Liver (tissue), 3 donors: Measurements from ENCODE around the gene BMAL1.

Experiments used
- CTCF ChIP-seq: fragments of 150-350 bp; IDR thresholded peaks from 2 replicates; pipeline ENCODE4 v1.5.1; 2017; ENCODE audit warnings: improper control_type of control experiment, low read depth, low read length; ENCODE audit not compliant: missing input control
- HNF4G ChIP-seq: IDR thresholded peaks from 2 replicates; pipeline ENCODE4 v1.6.1; 2016; ENCODE audit warnings: antibody characterized with exemption
- MAX ChIP-seq: IDR thresholded peaks from 2 replicates; pipeline ENCODE4 v1.6.1; 2016; ENCODE audit warnings: antibody characterized with exemption
- REST ChIP-seq: IDR thresholded peaks from 2 replicates; pipeline ENCODE4 v1.6.1; 2016; ENCODE audit warnings: antibody characterized with exemption, mild to moderate bottlenecking
- SP1 ChIP-seq: IDR thresholded peaks from 2 replicates; pipeline ENCODE4 v1.6.1; 2018; ENCODE audit warnings: antibody characterized with exemption, mild to moderate bottlenecking
- YY1 ChIP-seq: IDR thresholded peaks from 2 replicates; pipeline ENCODE4 v1.6.1; 2016; ENCODE audit warnings: antibody characterized with exemption, mild to moderate bottlenecking
- donor health status: healthy.
- donor health status: healthy.

DNA sequence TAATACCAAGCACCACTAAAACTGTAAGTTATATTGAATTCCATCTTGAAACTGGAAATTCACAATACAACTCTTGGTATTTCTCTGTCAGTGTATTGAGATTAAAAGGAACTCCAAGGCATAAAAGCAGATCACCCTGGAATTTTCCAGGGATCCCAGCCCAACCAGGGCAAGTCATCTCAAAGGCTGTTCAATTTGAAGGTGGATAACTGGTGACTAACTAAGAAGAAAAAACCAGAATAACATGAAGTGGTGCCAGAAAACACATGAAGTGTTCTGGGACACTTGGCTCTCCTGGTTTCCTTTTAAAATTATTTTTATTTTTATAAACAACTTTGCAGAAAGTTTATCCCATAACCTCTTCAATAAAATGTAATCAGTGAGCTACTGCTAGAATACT is 7.8 kb upstream of the BMAL1 start:
- TF ChIP-seq SP1 (no peak), CTCF (no peak), REST (no peak), MAX (no peak), HNF4G (no peak), YY1 (no peak)
